Endothelial cell of umbilical vein (primary cell): ENCODE measurements around the gene TMEM52B. TPM values are rescaled to one million over a fixed set of nuclear protein-coding genes. Genes with fewer than 3 reads are reported as not detected.

Experiments
- BruUV-seq: library from RNA; stranded (reverse); fragments of 400-500 nt; replicated peaks from 2 replicates; lab custom pipeline; 2021; lab: Mats Ljungman, UMichigan
- CTCF ChIA-PET: fragments of 300-600, 350-600 bp; sonication (Branson Sonifier 250); formaldehyde crosslinking; loops from one replicate; lab custom pipeline; 2021; ENCODE audit warnings: antibody characterized with exemption, inconsistent platforms; lab: Charles Lee
- POLR2A ChIA-PET: fragments of 300-600, 350-600 bp; sonication (Branson Sonifier 250); formaldehyde crosslinking; loops from one replicate; lab custom pipeline; 2021; ENCODE audit warnings: antibody characterized with exemption, inconsistent platforms; lab: Charles Lee
- DNase-seq: peaks from one replicate; pipeline ENCODE4 v3.0.0-alpha.2; 2011; ENCODE audit warnings: low read depth, low spot score
- FAIRE-seq: peaks from 2 replicates; lab custom pipeline; 2011; peaks lifted over from hg19 to GRCh38; lab: Jason Lieb, UNC
- H2AFZ ChIP-seq: 2 replicates; pipeline ENCODE4 v1.6.0; 2012; ENCODE audit warnings: low read depth, low read length, control low read depth, inconsistent platforms
- H3K27ac ChIP-seq: 2 replicates; pipeline ENCODE4 v1.5.1; 2011; ENCODE audit warnings: low read depth, mild to moderate bottlenecking, control low read depth, low read length, moderate library complexity; ENCODE audit not compliant: insufficient read depth
- H3K27me3 ChIP-seq, 2 experiments: 2 replicates each; pipeline versions ENCODE4 v1.6.0 to v1.6.1; 2011; ENCODE audit warnings: low read length in 2 of 2, mixed read lengths in 1 of 2; ENCODE audit not compliant: control insufficient read depth in 2 of 2, insufficient read depth in 2 of 2
- H3K36me3 ChIP-seq, 2 experiments: 2 replicates in 1 of 2; 3 replicates in 1 of 2; pipeline ENCODE4 v1.5.1; 2011; ENCODE audit warnings: low read length in 2 of 2, mild to moderate bottlenecking in 1 of 2, moderate library complexity in 1 of 2; ENCODE audit not compliant: control insufficient read depth in 2 of 2, insufficient read depth in 2 of 2; ENCODE audit errors: extremely low read depth in 1 of 2
- H3K4me1 ChIP-seq: 3 replicates; pipeline ENCODE4 v1.5.1; 2011; ENCODE audit warnings: mild to moderate bottlenecking, low read length; ENCODE audit not compliant: control insufficient read depth, insufficient read depth; ENCODE audit errors: extremely low read depth
- H3K4me2 ChIP-seq: 2 replicates; pipeline ENCODE4 v1.6.1; 2011; ENCODE audit warnings: low read length, control low read depth, mixed read lengths; ENCODE audit not compliant: insufficient read depth
- H3K4me3 ChIP-seq, 3 experiments: fragments of 200-600 bp in 1 of 3; sonication (generic), shearing (Covaris generic) in 1 of 3; replicated peaks in 1 of 3; 2 replicates each; pipeline ENCODE4 v1.5.1; 2011 to 2016; ENCODE audit warnings: control low read depth in 3 of 3, low read length in 3 of 3, mild to moderate bottlenecking in 2 of 3, inconsistent platforms in 1 of 3, low read depth in 1 of 3, moderate library complexity in 1 of 3; ENCODE audit not compliant: insufficient read depth in 1 of 3
- H3K79me2 ChIP-seq: 2 replicates; pipeline ENCODE4 v1.6.0; 2012; ENCODE audit warnings: low read length, inconsistent platforms; ENCODE audit not compliant: control insufficient read depth, insufficient read depth
- H3K9ac ChIP-seq: replicated peaks from 2 replicates; pipeline ENCODE3; 2011; ENCODE audit warnings: low read length, control low read depth; ENCODE audit not compliant: insufficient read depth; ENCODE audit errors: extremely low read depth
- H3K9me1 ChIP-seq: replicated peaks from 3 replicates; pipeline ENCODE4 v1.6.0; 2011; ENCODE audit warnings: mild to moderate bottlenecking, low read length; ENCODE audit not compliant: control insufficient read depth, insufficient read depth; ENCODE audit errors: extremely low read depth
- H3K9me3 ChIP-seq: replicated peaks from 2 replicates; pipeline ENCODE4 v1.5.1; 2012; ENCODE audit warnings: low read length, inconsistent platforms; ENCODE audit not compliant: control insufficient read depth, insufficient read depth
- H4K20me1 ChIP-seq: replicated peaks from 2 replicates; pipeline ENCODE3; 2011; ENCODE audit warnings: mild to moderate bottlenecking, low read length; ENCODE audit not compliant: control insufficient read depth, insufficient read depth; ENCODE audit errors: extremely low read depth
- EZH2 ChIP-seq: IDR thresholded peaks from 2 replicates; pipeline ENCODE4 v1.6.1; 2012; ENCODE audit warnings: borderline replicate concordance, low read depth, mild to moderate bottlenecking, moderate library complexity, low read length, inconsistent platforms; ENCODE audit not compliant: severe bottlenecking
- FOS ChIP-seq: IDR thresholded peaks from 2 replicates; pipeline ENCODE4 v1.6.1; 2011; ENCODE audit warnings: mild to moderate bottlenecking, low read length, moderate library complexity, borderline replicate concordance; ENCODE audit not compliant: insufficient read depth
- GATA2 ChIP-seq: IDR thresholded peaks from 2 replicates; pipeline ENCODE4 v1.7.0; 2011; ENCODE audit warnings: low read depth, mild to moderate bottlenecking, moderate library complexity, mixed read lengths, low read length; ENCODE audit not compliant: insufficient read length, insufficient read depth
- JUN ChIP-seq: IDR thresholded peaks from 2 replicates; pipeline ENCODE4 v1.6.1; 2011; ENCODE audit warnings: borderline replicate concordance, low read depth; ENCODE audit not compliant: insufficient read length, insufficient read depth
- MYC ChIP-seq: IDR thresholded peaks from one replicate; pipeline ENCODE4 v1.6.1; 2011; ENCODE audit warnings: mild to moderate bottlenecking, low read depth, low read length
- POLR2A ChIP-seq: IDR thresholded peaks from 2 replicates; pipeline ENCODE4 v1.6.1; 2012; ENCODE audit warnings: low read depth, mild to moderate bottlenecking, control low read depth, low read length
- POLR2AphosphoS5 ChIP-seq: IDR thresholded peaks from 2 replicates; pipeline ENCODE4 v1.6.1; 2012; ENCODE audit warnings: low read depth, mild to moderate bottlenecking, control low read depth, low read length, moderate library complexity; ENCODE audit not compliant: insufficient read depth
- dilution Hi-C: fragments of 300-500 bp; cut with MboI; formaldehyde crosslinking; loops from one replicate; pipeline ENCODE4 v1.15.0; 2019; ENCODE audit warnings: low sequenced_read_pairs; ENCODE audit not compliant: extremely low pct_ligation_motif_present
- intact Hi-C: fragments of 100-400 bp; cut with micrococcal nuclease; formaldehyde crosslinking; loops from one replicate; pipeline ENCODE4 v1.10.0; 2022
- polyA plus RNA-seq, 4 experiments: library from polyadenylated mRNA; depleted of rRNA in 3 of 4; stranded (reverse) in 3 of 4; unstranded in 1 of 4; fragments of >200 nt; gene quantifications; 2 replicates each; pipeline versions ENCODE4 v1.2.1 to v1.2.3, GENCODE V29; 2011 to 2012; ENCODE audit warnings: missing spikeins in 1 of 4
- total RNA-seq: library from RNA; stranded (reverse); gene quantifications from 2 replicates; pipeline ENCODE4 v1.2.3, GENCODE V29; 2021
- TF ChIP-seq, protein P1 (sequence below): IDR thresholded peaks from 2 replicates; pipeline ENCODE4 v1.6.1; 2011; ENCODE audit not compliant: insufficient read depth, insufficient read length
- TF ChIP-seq, protein P2 (sequence below), 2 donors: IDR thresholded peaks; 1 replicate in 1 of 2; 2 replicates in 1 of 2; pipeline ENCODE4 v1.5.1; 2011; ENCODE audit warnings: low read length in 2 of 2, mild to moderate bottlenecking in 2 of 2, moderate library complexity in 2 of 2, control low read depth in 1 of 2, inconsistent platforms in 1 of 2, low read depth in 1 of 2; ENCODE audit not compliant: insufficient read depth in 1 of 2; ENCODE audit errors: extremely low read depth in 1 of 2

The TMEM52B gene
- total and polyA plus RNA-seq, 2 donors (not counting 3 experiments of a cell fraction or from before 2014, with no cell fraction given) = 0.24 TPM; not detected in 1

- BruUV-seq = no TSS peak
- Histone ChIP-seq H3K9ac (no peak overlapping the region), H3K79me2 (no peaks in the 10 kb centered on the region), H3K4me2 (no peak overlapping the region), H3K4me3 (no peak overlapping the region), H3K4me1 (no peaks in the 10 kb centered on the region), H3K9me3 (no peaks in the 10 kb centered on the region), H3K36me3 (no peaks in the 10 kb centered on the region), H2AFZ (no peak overlapping the region), H3K9me1 (no peaks in the 10 kb centered on the region), H3K27ac (no peak overlapping the region), H4K20me1 (no peaks in the 10 kb centered on the region), H3K27me3 (peaks cover 3 to 5% of the 10 kb centered on the region in 2 experiments)
- TF ChIP-seq, protein P1, sequence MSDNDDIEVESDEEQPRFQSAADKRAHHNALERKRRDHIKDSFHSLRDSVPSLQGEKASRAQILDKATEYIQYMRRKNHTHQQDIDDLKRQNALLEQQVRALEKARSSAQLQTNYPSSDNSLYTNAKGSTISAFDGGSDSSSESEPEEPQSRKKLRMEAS = no peak
- TF ChIP-seq FOS (no peak), EZH2 (no peak), MYC (no peak), POLR2A (no peak), JUN (no peak), GATA2 (no peak), POLR2AphosphoS5 (no peak)
- TF ChIP-seq, protein P2, sequence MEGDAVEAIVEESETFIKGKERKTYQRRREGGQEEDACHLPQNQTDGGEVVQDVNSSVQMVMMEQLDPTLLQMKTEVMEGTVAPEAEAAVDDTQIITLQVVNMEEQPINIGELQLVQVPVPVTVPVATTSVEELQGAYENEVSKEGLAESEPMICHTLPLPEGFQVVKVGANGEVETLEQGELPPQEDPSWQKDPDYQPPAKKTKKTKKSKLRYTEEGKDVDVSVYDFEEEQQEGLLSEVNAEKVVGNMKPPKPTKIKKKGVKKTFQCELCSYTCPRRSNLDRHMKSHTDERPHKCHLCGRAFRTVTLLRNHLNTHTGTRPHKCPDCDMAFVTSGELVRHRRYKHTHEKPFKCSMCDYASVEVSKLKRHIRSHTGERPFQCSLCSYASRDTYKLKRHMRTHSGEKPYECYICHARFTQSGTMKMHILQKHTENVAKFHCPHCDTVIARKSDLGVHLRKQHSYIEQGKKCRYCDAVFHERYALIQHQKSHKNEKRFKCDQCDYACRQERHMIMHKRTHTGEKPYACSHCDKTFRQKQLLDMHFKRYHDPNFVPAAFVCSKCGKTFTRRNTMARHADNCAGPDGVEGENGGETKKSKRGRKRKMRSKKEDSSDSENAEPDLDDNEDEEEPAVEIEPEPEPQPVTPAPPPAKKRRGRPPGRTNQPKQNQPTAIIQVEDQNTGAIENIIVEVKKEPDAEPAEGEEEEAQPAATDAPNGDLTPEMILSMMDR (IDR thresholded peaks at IDR 0.05; ENCODE audit: extremely low read depth in 1 of 2, insufficient read depth in 1 of 2, low read depth in 1 of 2, low read length in 2 of 2) = no peak
- ChIA-PET CTCF (interaction anchor here (0.7 to 1.9 kb wide), 4 partner anchors 8 to 151 kb away, joined by 3 to 6 read pairs (median 3); no protein-coding TSS in a partner anchor), POLR2A (no interaction called here)
- intact Hi-C loops (no loop called here), dilution Hi-C loops (no loop called here)
- FAIRE-seq (no peak), DNase-seq (no peak)
Observed at GRCh38 chr12:10160617-10161385, 18.0 kb upstream of the TMEM52B start.
